PC-3 (cell line): Measurements from ENCODE around the gene ABCC9.

ENCODE experiments used
- EZH2phosphoT487 ChIP-seq: fragments of 300-600 bp; sonication (generic); IDR thresholded peaks from 2 replicates; pipeline ENCODE4 v1.6.1; 2018; ENCODE audit warnings: mild to moderate bottlenecking, antibody characterized with exemption, low read length, borderline replicate concordance
- TF ChIP-seq, protein P1 (sequence below): fragments of 300-600 bp; sonication (generic); conservative IDR thresholded peaks from 2 replicates; pipeline ENCODE4 v1.5.1; 2017; ENCODE audit warnings: antibody characterized with exemption, low read depth, mild to moderate bottlenecking, low read length

DNA sequence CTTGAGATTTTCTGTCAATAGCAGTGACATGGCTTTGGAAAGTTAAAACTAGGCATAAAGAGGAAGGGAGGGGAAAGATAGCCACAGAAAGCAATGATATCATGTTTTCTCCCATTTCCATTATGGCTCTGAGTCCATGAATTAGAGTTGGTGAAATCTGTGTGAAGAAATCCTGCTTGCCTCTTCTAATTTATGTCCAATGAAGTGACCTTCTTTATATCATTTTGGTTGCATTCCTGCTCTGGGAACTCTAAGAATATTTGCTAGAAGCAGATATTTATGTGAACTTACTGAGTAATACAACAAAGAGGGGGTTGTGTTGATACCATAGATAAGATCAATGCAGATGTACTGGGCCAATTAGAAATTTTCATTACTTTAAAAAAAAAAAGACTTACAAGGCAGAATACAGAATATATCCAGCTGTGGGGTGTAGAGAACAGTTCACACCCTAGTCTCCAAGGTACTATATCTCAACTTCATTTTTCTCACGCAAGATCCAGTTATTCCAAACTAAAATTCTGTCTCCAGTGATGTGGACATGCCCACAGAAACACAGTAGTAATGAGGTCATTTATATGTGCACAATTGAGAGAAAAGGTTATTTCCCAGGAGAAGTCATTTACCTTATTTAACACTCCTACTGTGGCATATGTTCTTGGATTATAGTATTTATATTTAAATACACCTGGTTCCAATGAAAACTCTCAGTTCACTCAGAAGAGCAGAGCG, 115.2 kb downstream of the ABCC9 start:
- TF ChIP-seq, protein P1, sequence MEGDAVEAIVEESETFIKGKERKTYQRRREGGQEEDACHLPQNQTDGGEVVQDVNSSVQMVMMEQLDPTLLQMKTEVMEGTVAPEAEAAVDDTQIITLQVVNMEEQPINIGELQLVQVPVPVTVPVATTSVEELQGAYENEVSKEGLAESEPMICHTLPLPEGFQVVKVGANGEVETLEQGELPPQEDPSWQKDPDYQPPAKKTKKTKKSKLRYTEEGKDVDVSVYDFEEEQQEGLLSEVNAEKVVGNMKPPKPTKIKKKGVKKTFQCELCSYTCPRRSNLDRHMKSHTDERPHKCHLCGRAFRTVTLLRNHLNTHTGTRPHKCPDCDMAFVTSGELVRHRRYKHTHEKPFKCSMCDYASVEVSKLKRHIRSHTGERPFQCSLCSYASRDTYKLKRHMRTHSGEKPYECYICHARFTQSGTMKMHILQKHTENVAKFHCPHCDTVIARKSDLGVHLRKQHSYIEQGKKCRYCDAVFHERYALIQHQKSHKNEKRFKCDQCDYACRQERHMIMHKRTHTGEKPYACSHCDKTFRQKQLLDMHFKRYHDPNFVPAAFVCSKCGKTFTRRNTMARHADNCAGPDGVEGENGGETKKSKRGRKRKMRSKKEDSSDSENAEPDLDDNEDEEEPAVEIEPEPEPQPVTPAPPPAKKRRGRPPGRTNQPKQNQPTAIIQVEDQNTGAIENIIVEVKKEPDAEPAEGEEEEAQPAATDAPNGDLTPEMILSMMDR: no peak
- no peak for TF ChIP-seq EZH2phosphoT487
